ENCODE results near the gene PRND.

DNA sequence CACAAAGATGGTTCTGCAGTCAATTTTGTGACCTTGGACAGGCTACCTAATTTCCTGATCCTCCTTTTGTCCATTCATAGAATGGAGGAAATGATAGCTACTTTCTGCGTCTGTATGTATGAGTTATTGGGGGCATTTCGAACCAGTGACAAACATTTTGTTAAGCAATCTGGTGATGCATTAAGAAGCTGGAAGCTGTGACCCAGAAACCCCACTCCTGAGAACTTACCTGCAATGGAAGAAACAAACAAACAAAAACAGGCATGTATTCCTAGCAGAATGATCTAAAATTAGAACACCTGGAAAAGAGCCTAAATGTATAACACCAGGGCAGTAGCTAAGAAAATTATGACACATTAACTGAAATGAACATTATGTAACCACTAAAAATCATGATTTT, 33.4 kb upstream of the PRND start:
- TF ChIP-seq POLR2AphosphoS5 (IDR thresholded peaks at IDR 0.05) (no peak), POLR2A (IDR thresholded peaks at IDR 0.05) (no peak)
- TF ChIP-seq, protein P1, sequence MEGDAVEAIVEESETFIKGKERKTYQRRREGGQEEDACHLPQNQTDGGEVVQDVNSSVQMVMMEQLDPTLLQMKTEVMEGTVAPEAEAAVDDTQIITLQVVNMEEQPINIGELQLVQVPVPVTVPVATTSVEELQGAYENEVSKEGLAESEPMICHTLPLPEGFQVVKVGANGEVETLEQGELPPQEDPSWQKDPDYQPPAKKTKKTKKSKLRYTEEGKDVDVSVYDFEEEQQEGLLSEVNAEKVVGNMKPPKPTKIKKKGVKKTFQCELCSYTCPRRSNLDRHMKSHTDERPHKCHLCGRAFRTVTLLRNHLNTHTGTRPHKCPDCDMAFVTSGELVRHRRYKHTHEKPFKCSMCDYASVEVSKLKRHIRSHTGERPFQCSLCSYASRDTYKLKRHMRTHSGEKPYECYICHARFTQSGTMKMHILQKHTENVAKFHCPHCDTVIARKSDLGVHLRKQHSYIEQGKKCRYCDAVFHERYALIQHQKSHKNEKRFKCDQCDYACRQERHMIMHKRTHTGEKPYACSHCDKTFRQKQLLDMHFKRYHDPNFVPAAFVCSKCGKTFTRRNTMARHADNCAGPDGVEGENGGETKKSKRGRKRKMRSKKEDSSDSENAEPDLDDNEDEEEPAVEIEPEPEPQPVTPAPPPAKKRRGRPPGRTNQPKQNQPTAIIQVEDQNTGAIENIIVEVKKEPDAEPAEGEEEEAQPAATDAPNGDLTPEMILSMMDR (IDR thresholded peaks at IDR 0.05), result no peak
